ENCODE measurements around the gene FGF10. TPM values are rescaled to one million over a fixed set of nuclear protein-coding genes. Genes with fewer than 3 reads are reported as not detected.

The FGF10 gene
- total and polyA plus RNA-seq, 12 donors, result 0.18 to 2.8 (median 1.1) TPM

- Histone ChIP-seq H3K4me3 (no peak overlapping the region), H3K27me3 (no peaks in the 10 kb centered on the region), H3K36me3 (replicated peaks in 1 of 2) (no peaks in the 10 kb centered on the region), H3K4me1 (replicated peaks in 1 of 2) (no peaks in the 10 kb centered on the region), H3K27ac (no peak overlapping the region), H3K9me3 (replicated peaks in 1 of 3) (no peaks in the 10 kb centered on the region)
- no peak for DNase-seq
- TF ChIP-seq CTCF (IDR thresholded peaks at IDR 0.05) (no peak), POLR2A (IDR thresholded peaks at IDR 0.05) (no peak)
- intact Hi-C loops (cut with DNase I), result no loop called here
Measured at GRCh38 chr5:44260793-44261192, 128.4 kb downstream of the FGF10 start.

- Histone ChIP-seq H3K9me3 (replicated peaks in 1 of 3) (no peaks in the 10 kb centered on the region), H3K4me1 (replicated peaks in 1 of 2) (no peaks in the 10 kb centered on the region), H3K27me3 (no peaks in the 10 kb centered on the region), H3K36me3 (replicated peaks in 1 of 2) (no peaks in the 10 kb centered on the region), H3K4me3 (no peak overlapping the region), H3K27ac (no peak overlapping the region)
- TF ChIP-seq POLR2A (IDR thresholded peaks at IDR 0.05), result no peak
- no peak for TF ChIP-seq CTCF (IDR thresholded peaks at IDR 0.05)
- WGBS, 4 donors, result 69 to 77% (median 70%) methylated on average over 4 of the region's 4 CpGs
- DNase-seq, result no peak
- intact Hi-C loops (cut with DNase I), result no loop called here
Measured at GRCh38 chr5:44257653-44258365, 131.4 kb downstream of the FGF10 start.

- WGBS, 4 donors, result 75 to 84% (median 79%) methylated on average over 3 of the region's 3 CpGs
- no peaks in the 10 kb centered on the region for H3K27me3 ChIP-seq
- no peak overlapping the region for H3K4me3 ChIP-seq
- DNase-seq, result no peak
- H3K9me3 ChIP-seq (replicated peaks in 1 of 3), result no peaks in the 10 kb centered on the region
- TF ChIP-seq POLR2A (IDR thresholded peaks at IDR 0.05) (no peak), CTCF (IDR thresholded peaks at IDR 0.05) (no peak)
- no peaks in the 10 kb centered on the region for H3K4me1 ChIP-seq (replicated peaks in 1 of 2)
- intact Hi-C loops (cut with DNase I), result no loop called here
- no peak overlapping the region for H3K27ac ChIP-seq
- no peaks in the 10 kb centered on the region for H3K36me3 ChIP-seq (replicated peaks in 1 of 2)
Measured at GRCh38 chr5:44257221-44257620, 132.0 kb downstream of the FGF10 start.
